Right lobe of liver (tissue), 6 donors: ENCODE data around the gene SH3BP4. TPM values are rescaled to one million over a fixed set of nuclear protein-coding genes. Genes with fewer than 3 reads are reported as not detected.

Experiments
- ATAC-seq, 4 donors: fragments of 200-7000 bp; cut with Tn5 transposase; one replicate each; pipeline ENCODE4 v1.9.1; 2020; ENCODE audit warnings: mild to moderate bottlenecking in 4 of 4, moderate library complexity in 4 of 4
- DNase-seq, 3 donors: peaks; one replicate each; pipeline ENCODE4 v3.0.0-alpha.2; 2020
- H3K27ac ChIP-seq, 3 donors: fragments of 200-600 bp; one replicate each; pipeline ENCODE4 v1.8.0; 2022
- H3K27me3 ChIP-seq, 2 donors: fragments of 200-600 bp; one replicate each; pipeline ENCODE4 v1.8.0; 2022
- H3K36me3 ChIP-seq, 4 donors: fragments of 200-600 bp; sonication (generic) in 1 of 4; one replicate each; pipeline versions ENCODE4 v1.5.1 to v1.8.0; 2017 to 2022; ENCODE audit warnings: control low read depth in 1 of 4
- H3K4me1 ChIP-seq, 4 donors: fragments of 200-600 bp; sonication (generic) in 1 of 4; one replicate each; pipeline versions ENCODE4 v1.5.1 to v1.8.0; 2017 to 2022; ENCODE audit warnings: control low read depth in 1 of 4
- H3K4me3 ChIP-seq, 3 donors: fragments of 200-600 bp; one replicate each; pipeline ENCODE4 v1.8.0; 2022
- H3K9me3 ChIP-seq, 4 donors: fragments of 200-600 bp; sonication (generic) in 1 of 4; one replicate each; pipeline versions ENCODE4 v1.5.1 to v1.8.0; 2017 to 2022; ENCODE audit warnings: control low read depth in 1 of 4
- POLR2A ChIP-seq: fragments of 450-650 bp; IDR thresholded peaks from one replicate; pipeline ENCODE4 v1.6.1; 2017; ENCODE audit warnings: antibody characterized with exemption, mild to moderate bottlenecking
- WGBS: methylation state at CpG from one replicate; pipeline ENCODE4 v1.1.6; 2018; ENCODE audit warnings: low coverage, low lambda C conversion rate; ENCODE audit not compliant: insufficient coverage; ENCODE audit errors: missing lambda C conversion rate; 5-methylcytosine and 5-hydroxymethylcytosine counted together
- intact Hi-C, 2 donors: fragments of 100-400 bp; cut with DNase I; formaldehyde crosslinking; loops; one replicate each; pipeline versions ENCODE4 v1.11.2 to v1.14.1; 2022
- total RNA-seq, 6 experiments: library from RNA; depleted of rRNA in 2 of 6; stranded (reverse); fragments of >200 nt in 2 of 6; fragmentation: NEBNext Ultra II Directional in 3 of 6; extraction: Animal tissue kit (Norgen Biotek cat#: 25700) in 3 of 6; gene quantifications; one replicate each; pipeline versions ENCODE4 v1.1.0 to v1.2.4, GENCODE V29; 2016 to 2023
- TF ChIP-seq, protein P1 (sequence below), 4 donors: fragments of 200-600 bp in 3 of 4; fragments of 450-650 bp in 1 of 4; IDR thresholded peaks; one replicate each; pipeline versions ENCODE4 v1.5.1 to v1.8.0; 2016 to 2022; ENCODE audit warnings: antibody characterized with exemption in 4 of 4, mild to moderate bottlenecking in 2 of 4
- donor health status: DM: no; HTN: yes; CAD: no.
- donor health status: DM: no; HTN: no; CAD: no.
- donor health status: DM: no; HTN: no; CAD: no.
- donor health status: DM: no; HTN: yes; CAD: no.
- donor health status: DM: no; HTN: yes; CAD: no.

SH3BP4 gene
- total RNA-seq, 6 experiments from 2014 or later, result 18.8 to 30.4 (median 26.3) TPM

DNA sequence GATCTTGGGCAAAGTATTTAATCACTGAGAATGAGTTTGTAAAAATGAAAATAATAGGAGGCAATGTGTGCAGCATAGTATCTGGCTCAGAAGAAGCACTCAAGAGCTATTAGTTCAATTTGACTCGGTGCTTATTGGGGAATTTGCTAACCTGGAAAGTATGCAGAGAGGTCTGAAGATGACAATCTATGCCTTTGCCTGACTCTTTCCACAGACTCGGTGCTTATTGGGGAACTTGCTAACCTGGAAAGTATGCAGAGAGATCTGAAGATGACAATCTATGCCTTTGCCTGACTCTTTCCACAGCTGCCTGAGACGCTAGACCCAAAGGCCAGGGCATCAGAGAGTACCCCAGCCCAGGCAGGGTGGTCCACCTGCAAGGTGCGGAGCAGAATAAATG lies 12.2 kb upstream of the SH3BP4 start:
- 86% methylated on average over 2 of the region's 4 CpGs for WGBS
- intact Hi-C loops, result no loop called here
- H3K27me3 ChIP-seq, result no peaks in the 10 kb centered on the region
- no peaks in the 10 kb centered on the region for H3K9me3 ChIP-seq
- no peaks in the 10 kb centered on the region for H3K36me3 ChIP-seq
- no peak for ATAC-seq
- H3K27ac ChIP-seq, result no peak overlapping the region
- no peak for TF ChIP-seq POLR2A
- TF ChIP-seq, protein P1, sequence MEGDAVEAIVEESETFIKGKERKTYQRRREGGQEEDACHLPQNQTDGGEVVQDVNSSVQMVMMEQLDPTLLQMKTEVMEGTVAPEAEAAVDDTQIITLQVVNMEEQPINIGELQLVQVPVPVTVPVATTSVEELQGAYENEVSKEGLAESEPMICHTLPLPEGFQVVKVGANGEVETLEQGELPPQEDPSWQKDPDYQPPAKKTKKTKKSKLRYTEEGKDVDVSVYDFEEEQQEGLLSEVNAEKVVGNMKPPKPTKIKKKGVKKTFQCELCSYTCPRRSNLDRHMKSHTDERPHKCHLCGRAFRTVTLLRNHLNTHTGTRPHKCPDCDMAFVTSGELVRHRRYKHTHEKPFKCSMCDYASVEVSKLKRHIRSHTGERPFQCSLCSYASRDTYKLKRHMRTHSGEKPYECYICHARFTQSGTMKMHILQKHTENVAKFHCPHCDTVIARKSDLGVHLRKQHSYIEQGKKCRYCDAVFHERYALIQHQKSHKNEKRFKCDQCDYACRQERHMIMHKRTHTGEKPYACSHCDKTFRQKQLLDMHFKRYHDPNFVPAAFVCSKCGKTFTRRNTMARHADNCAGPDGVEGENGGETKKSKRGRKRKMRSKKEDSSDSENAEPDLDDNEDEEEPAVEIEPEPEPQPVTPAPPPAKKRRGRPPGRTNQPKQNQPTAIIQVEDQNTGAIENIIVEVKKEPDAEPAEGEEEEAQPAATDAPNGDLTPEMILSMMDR (IDR thresholded peaks at IDR 0.05), result no peak
- no peak for DNase-seq
- H3K4me3 ChIP-seq, result no peak overlapping the region
- H3K4me1 ChIP-seq, result no peaks in the 10 kb centered on the region

DNA sequence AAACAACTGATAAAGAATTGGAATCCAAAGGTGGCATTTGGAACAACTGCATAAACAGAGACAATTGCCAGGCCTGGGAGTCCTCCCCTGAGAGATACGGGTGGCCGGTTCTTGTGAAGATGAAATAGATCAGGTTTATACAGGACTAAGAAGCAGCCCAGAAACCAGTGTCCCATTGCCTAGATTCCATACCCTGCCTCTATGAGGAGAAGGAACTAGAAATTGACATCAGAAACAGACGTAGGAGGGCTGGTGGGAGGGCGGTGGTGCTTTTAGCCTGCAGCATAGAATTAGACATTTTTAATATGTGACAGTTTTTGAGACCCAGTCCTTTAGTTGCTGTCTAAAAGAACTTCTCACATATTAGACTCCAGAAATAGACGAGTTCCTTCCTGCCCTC lies 11.8 kb upstream of the SH3BP4 start:
- Histone ChIP-seq H3K27ac (no peak overlapping the region), H3K9me3 (no peaks in the 10 kb centered on the region), H3K4me3 (no peak overlapping the region), H3K36me3 (no peaks in the 10 kb centered on the region), H3K27me3 (no peaks in the 10 kb centered on the region), H3K4me1 (no peaks in the 10 kb centered on the region)
- intact Hi-C loops, result no loop called here
- ATAC-seq (no peak), DNase-seq (no peak)
- TF ChIP-seq POLR2A, result no peak
- TF ChIP-seq, protein P1 (IDR thresholded peaks at IDR 0.05), result no peak
- WGBS, result 68% methylated on average over 5 of the region's 5 CpGs

DNA sequence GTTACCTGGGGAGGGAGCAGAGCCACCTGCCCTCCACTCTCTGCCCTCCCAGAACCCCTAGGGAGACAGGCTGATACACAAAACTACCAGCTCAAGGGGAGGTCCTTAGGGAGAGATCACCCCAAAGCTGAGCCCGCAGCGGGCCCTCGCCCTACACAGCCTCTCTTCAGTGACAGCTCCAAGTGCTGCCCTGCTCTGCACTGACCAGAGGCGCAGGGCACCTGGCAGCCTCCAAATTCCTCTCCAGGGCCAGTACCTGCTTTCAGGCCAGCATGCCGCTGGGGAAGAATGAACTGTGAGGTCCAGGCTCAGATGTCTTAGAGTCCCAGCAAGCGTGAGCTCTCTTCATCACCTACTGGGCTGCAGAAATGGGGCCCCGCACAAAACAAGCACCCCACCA lies 11.3 kb upstream of the SH3BP4 start:
- DNase-seq (no peak), ATAC-seq (no peak)
- H3K27ac ChIP-seq, result no peak overlapping the region
- no peaks in the 10 kb centered on the region for H3K9me3 ChIP-seq
- H3K36me3 ChIP-seq, result no peaks in the 10 kb centered on the region
- intact Hi-C loops, result no loop called here
- TF ChIP-seq, protein P1 (IDR thresholded peaks at IDR 0.05), result no peak
- TF ChIP-seq POLR2A, result no peak
- H3K4me3 ChIP-seq, result no peak overlapping the region
- H3K4me1 ChIP-seq, result no peaks in the 10 kb centered on the region
- 100% methylated on average over 1 of the region's 7 CpGs for WGBS
- no peaks in the 10 kb centered on the region for H3K27me3 ChIP-seq

DNA sequence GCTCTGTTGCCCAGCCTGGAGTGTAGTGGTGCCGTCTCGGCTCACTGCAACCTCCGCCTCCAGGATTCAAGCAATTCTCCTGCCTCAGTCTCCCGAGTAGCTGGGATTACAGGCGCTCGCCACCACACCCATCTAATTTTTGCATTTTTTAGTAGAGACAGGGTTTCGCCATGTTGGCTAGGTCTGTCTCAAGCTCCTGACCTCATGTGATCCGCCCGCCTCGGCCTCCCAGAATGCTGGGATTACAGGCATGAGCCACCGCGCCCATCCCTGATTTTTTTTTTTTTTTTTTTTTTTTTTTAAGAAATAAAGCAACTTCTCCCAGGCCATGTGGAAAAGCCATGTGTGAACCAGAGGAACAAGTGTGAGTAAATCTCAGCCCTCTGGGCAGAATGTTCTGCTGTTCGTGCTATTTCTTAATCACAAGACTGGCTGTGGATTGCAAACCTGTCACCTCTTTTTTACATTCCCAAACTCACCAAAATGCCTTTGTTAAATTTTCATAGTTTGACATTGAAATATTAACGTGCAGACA lies 6.4 kb upstream of the SH3BP4 start:
- WGBS, result 88% methylated on average over 14 of the region's 14 CpGs
- no peaks in the 10 kb centered on the region for H3K4me1 ChIP-seq
- no peaks in the 10 kb centered on the region for H3K36me3 ChIP-seq
- no peak overlapping the region for H3K27ac ChIP-seq
- TF ChIP-seq POLR2A, result no peak
- TF ChIP-seq, protein P1 (IDR thresholded peaks at IDR 0.05), result no peak
- H3K4me3 ChIP-seq, result no peak overlapping the region
- DNase-seq, result no peak
- H3K27me3 ChIP-seq, result no peaks in the 10 kb centered on the region
- ATAC-seq, result no peak
- intact Hi-C loops, result no loop called here
- H3K9me3 ChIP-seq, result no peaks in the 10 kb centered on the region

GRCh38 chr2:234947556-234947955 lies 4.3 kb upstream of the SH3BP4 start:
- Histone ChIP-seq H3K4me3 (no peak overlapping the region), H3K4me1 (no peaks in the 10 kb centered on the region), H3K27me3 (no peaks in the 10 kb centered on the region), H3K9me3 (no peaks in the 10 kb centered on the region), H3K27ac (no peak overlapping the region), H3K36me3 (no peaks in the 10 kb centered on the region)
- no peak for ATAC-seq
- DNase-seq, result no peak
- TF ChIP-seq, protein P1 (IDR thresholded peaks at IDR 0.05), result no peak
- no peak for TF ChIP-seq POLR2A
- WGBS, result 75% methylated on average over 1 of the region's 3 CpGs
- intact Hi-C loops, result no loop called here
